ENCODE measurements around the gene STON2.

- TF ChIP-seq POLR2A (IDR thresholded peaks at IDR 0.05), result no peak
- TF ChIP-seq CTCF (IDR thresholded peaks at IDR 0.05), result no peak
These were observed 90.6 kb downstream of the STON2 start for GRCh38 chr14:81309511-81309910.
